Lower leg skin (tissue), 3 donors: ENCODE measurements around the gene ARHGAP24.

ENCODE experiments used
- POLR2A ChIP-seq, 2 donors: fragments of 450-650 bp; IDR thresholded peaks; one replicate each; pipeline ENCODE4 v1.6.1; 2016 to 2017; ENCODE audit warnings: antibody characterized with exemption in 2 of 2, mild to moderate bottlenecking in 1 of 2, moderate library complexity in 1 of 2
- TF ChIP-seq, protein P1 (sequence below), 3 donors: fragments of 450-650 bp; IDR thresholded peaks; one replicate each; pipeline ENCODE4 v1.5.1; 2016; ENCODE audit warnings: antibody characterized with exemption in 3 of 3, mild to moderate bottlenecking in 3 of 3, moderate library complexity in 2 of 3

DNA sequence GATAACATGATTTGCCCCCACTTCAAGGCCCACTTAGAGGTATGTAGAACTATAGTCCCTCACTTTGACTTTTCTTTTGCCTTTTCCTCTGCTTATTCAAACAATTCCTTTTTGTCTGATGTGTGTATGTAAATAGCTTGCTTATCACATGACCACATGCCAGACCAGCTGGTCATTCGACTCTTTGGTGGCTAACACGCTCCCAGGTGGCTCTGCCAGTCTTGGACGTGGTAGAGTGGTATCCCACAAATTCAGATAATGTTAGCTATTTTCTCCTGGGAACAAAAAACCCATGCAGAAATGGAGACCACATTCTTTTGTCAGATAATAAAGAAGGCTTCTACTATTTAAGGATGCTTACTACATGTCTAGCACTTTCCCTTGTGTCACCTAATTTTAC, 47.9 kb downstream of the ARHGAP24 start:
- no peak for TF ChIP-seq POLR2A (IDR thresholded peaks at IDR 0.05)
- TF ChIP-seq, protein P1, sequence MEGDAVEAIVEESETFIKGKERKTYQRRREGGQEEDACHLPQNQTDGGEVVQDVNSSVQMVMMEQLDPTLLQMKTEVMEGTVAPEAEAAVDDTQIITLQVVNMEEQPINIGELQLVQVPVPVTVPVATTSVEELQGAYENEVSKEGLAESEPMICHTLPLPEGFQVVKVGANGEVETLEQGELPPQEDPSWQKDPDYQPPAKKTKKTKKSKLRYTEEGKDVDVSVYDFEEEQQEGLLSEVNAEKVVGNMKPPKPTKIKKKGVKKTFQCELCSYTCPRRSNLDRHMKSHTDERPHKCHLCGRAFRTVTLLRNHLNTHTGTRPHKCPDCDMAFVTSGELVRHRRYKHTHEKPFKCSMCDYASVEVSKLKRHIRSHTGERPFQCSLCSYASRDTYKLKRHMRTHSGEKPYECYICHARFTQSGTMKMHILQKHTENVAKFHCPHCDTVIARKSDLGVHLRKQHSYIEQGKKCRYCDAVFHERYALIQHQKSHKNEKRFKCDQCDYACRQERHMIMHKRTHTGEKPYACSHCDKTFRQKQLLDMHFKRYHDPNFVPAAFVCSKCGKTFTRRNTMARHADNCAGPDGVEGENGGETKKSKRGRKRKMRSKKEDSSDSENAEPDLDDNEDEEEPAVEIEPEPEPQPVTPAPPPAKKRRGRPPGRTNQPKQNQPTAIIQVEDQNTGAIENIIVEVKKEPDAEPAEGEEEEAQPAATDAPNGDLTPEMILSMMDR (IDR thresholded peaks at IDR 0.05) = no peak
